Hematopoietic multipotent progenitor cell treated with erythropoietin and hydrocortisone succinate and interleukin-3 and kit ligand, for 17 days (in vitro differentiated cells): ENCODE measurements around the gene ULK4.
"Not testable (repeated sequence)": the region's sequence is repeated elsewhere in the genome, so short reads cannot be mapped to it uniquely, and the experiment has no call there.

Experiments
- DNase-seq: peaks from one replicate; pipeline ENCODE4 v3.0.0-alpha.2; 2015; ENCODE audit warnings: low spot score

The ULK4 gene

DNA sequence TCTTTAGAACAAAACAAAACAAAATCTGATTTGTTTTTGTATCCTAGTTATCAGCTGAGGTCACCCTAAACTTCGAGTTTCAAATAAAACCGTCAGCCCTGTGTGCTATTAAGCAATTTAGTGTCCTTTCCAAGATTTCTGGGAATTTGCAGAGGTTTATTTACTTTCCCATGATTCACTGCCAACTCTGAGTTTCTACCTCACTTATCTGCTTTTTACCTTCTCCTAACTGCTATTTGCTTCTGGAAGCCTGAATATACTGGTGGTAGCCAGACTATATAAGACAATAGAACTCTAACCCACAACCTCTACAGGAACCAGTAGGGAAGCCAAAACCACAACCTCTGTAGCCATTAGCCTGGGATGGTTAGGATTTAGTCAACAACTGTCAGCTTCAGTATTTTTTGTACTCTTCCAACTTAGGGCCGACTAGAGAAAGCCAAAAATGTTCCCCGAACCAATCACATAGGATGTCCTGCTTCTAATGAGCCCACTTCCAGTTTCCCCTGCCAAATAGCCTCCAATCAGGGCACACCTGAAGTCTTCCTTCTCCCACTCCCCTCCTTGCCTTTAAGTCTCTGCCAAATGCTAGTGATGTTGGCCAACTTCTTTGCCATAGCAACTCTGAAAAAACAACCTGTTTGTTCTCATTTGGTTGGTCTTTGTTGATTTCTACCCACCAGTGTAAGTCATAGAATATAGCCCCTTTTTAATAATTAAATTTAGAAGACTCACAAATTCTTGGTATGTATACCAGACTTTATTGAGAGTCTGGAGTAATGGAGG is 273.1 kb downstream of the ULK4 start:
- DNase-seq: no peak

- DNase-seq: no peak
These were observed 276.8 kb downstream of the ULK4 start for GRCh38 chr3:41684797-41685735.

DNA sequence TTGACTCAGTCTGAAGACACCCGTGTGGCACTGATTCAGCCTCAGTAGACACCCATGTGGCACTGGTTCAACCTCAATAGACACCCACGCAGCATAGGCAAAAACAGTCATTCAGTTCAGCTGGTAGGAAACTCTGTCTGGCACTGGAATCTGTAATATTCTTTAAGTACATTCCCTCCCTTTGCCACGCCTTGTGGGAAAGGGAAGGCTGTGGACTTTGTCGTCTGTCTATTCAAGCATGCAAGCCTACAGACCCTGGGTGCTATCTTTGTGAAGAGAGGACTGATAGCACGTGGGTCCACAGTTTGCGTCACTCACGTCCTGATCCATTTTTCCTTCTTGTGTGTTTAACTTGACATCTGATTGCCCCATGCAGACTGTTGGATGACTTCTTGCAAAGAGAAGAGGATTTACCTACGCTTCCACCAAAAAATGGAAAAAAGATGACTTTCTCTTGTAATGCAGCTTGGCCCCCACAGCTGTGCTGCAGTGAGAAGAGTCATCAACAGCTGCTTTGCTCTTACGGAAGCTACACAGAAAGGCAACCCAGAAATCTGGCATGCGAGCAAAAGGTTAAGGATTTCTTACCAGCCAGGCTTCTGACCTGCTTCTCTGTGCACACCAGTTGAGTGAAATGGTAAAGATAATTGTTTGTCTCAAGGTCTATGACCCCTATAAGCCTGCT is 278.1 kb downstream of the ULK4 start:
- no peak for DNase-seq

- DNase-seq: no peak
These were observed 278.9 kb downstream of the ULK4 start for GRCh38 chr3:41682996-41683395.

GRCh38 chr3:41682382-41682781 is 279.5 kb downstream of the ULK4 start:
- no peak for DNase-seq

DNA sequence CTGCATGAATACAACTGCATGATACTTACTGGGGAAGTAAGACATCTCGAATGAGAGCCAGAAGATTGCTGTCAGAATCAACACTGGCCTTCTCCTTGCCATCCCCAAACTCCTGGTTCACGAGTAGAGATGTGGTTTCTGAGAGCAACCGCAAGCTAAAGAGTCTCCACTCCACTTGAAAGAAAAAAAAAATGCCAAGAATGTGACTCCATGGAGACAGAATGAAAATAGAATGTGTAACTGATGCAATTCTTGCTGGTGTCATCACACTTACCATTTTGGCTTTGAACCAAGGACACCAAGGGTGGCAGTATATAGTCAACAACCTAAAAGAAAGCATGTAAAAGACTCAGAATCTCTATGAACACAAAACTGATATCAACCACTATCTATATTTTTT is 280.4 kb downstream of the ULK4 start:
- DNase-seq: no peak

GRCh38 chr3:41679374-41679773 is 282.5 kb downstream of the ULK4 start:
- DNase-seq: no peak

- DNase-seq: not testable (repeated sequence)
These were observed 286.8 kb downstream of the ULK4 start for GRCh38 chr3:41675102-41675501.

GRCh38 chr3:41674449-41674848 is 287.5 kb downstream of the ULK4 start:
- no peak for DNase-seq

GRCh38 chr3:41673650-41674049 is 288.3 kb downstream of the ULK4 start:
- no peak for DNase-seq

- no peak for DNase-seq
These were observed 293.5 kb downstream of the ULK4 start for GRCh38 chr3:41668379-41668778.

- DNase-seq: no peak
These were observed 299.6 kb downstream of the ULK4 start for GRCh38 chr3:41662288-41662687.

DNA sequence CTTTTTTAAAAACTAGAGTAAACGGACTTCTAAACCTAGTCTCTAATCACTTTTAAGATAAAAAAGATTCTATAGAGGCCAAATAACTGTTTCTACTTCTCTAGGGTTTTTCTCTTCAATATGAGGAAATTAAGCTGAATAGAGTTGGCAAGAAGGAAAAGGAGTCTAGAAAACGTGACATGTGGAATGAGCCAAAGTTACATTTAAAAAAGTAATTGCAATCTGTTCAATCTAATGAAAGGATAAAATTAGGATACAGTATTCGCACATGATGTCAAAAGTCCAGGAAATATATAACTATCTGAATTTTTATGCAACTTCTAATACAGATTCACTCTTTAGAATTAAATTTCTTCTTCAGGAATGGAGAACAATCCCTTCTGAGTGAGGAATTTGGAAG is 300.1 kb downstream of the ULK4 start:
- DNase-seq: no peak

GRCh38 chr3:41660510-41660909 is 301.4 kb downstream of the ULK4 start:
- no peak for DNase-seq

GRCh38 chr3:41653571-41654239 is 308.2 kb downstream of the ULK4 start:
- DNase-seq: no peak

DNA sequence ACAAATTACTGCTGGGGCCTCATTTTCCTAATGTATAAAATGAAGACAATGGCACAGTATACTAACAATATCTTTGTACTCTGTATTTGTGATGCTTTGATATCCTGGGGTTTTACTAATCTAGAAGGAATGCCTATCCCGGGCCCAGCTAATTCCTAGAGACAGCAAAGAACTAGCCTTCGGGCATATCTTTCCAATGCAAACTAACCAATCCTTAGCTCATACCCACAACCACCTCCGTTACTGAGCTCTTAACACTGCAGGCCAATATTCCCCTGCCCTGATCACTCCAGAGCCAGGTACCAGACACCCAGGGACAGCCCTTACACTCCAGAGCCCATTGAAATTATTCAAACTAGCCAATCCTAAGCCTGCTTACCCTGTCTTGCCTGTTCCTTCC is 309.0 kb downstream of the ULK4 start:
- no peak for DNase-seq

- no peak for DNase-seq
These were observed 309.4 kb downstream of the ULK4 start for GRCh38 chr3:41652506-41652905.

GRCh38 chr3:41651718-41652117 is 310.2 kb downstream of the ULK4 start:
- no peak for DNase-seq

- no peak for DNase-seq
These were observed 311.5 kb downstream of the ULK4 start for GRCh38 chr3:41650406-41650805.

DNA sequence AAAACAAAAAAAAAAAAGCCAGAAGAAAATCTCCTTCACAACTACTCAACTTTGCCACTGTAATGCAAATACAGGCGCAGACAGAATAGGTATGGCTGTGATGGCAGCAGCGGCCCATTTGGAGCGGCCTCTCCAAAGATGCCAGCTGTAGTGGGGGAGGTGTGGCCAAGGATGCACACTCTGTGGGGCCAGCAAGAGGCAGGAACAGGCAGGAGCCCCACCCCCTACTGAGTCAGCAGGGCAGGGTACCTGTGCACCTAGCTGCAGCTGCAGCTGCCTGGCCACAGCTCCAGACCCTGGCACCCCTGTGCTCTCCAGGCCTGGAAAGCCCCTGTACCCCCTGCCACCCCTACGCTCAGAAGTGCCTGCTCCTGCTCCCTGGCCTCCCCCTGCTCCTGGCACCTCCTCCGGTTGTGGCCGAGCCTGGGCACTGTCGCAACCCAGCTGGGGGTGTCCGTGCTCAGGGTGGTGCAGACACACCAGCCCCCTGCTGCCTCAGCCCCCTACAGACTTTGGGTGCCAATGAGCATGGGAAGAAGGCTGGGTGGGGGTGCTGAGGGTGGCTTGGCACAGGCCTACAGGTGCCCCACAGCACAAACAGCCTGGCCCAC is 312.7 kb downstream of the ULK4 start:
- no peak for DNase-seq

DNA sequence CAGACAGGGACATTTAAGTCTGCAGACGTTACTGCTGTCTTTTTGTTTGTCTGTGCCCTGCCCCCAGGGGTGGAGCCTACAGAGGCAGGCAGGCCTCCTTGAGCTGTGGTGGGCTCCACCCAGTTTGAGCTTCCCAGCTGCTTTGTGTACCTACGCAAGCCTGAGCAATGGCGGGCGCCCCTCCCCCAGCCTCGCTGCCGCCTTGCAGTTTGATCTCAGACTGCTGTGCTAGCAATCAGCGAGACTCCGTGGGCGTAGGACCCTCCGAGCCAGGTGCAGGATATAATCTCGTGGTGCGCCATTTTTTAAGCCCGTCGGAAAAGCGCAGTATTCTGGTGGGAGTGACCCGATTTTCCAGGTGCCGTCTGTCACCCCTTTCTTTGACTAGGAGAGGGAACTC is 314.2 kb downstream of the ULK4 start:
- not testable (repeated sequence) for DNase-seq

DNA sequence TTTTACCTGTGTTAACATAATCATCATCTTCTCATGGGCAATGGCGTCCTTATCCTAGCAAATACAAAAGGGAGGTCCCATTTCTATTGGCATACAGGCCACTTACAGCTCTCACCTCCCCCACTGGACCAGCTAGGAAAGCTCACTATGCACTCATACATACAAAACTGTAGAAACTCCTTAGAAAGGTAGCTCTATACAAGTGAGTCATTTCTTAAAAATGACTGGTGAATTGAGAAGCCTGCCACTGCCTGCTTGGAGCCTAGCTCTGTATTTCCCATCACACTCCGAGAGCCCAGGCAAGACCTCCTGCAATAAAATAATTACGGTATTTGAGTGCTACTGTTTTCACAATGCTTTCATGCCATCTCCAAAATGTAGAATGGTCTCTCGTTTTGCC is 321.8 kb downstream of the ULK4 start:
- no peak for DNase-seq
